A673 (cell line): ENCODE results near the gene ZNF883.

ENCODE experiments used
- EZH2 ChIP-seq: fragments of 200-600 bp; sonication (generic); IDR thresholded peaks from 2 replicates; pipeline ENCODE4 v1.6.1; 2017; ENCODE audit warnings: borderline replicate concordance, low read depth, mild to moderate bottlenecking, mixed read lengths, antibody characterized with exemption, low read length; ENCODE audit not compliant: poor library complexity, severe bottlenecking
- TF ChIP-seq, protein P1 (sequence below): fragments of 300-800, 200-600 bp; sonication (generic); conservative IDR thresholded peaks from 2 replicates; pipeline ENCODE4 v1.5.1; 2017; ENCODE audit warnings: low read depth, mild to moderate bottlenecking, antibody characterized with exemption, low read length, moderate library complexity, mixed read lengths

- TF ChIP-seq, protein P1, sequence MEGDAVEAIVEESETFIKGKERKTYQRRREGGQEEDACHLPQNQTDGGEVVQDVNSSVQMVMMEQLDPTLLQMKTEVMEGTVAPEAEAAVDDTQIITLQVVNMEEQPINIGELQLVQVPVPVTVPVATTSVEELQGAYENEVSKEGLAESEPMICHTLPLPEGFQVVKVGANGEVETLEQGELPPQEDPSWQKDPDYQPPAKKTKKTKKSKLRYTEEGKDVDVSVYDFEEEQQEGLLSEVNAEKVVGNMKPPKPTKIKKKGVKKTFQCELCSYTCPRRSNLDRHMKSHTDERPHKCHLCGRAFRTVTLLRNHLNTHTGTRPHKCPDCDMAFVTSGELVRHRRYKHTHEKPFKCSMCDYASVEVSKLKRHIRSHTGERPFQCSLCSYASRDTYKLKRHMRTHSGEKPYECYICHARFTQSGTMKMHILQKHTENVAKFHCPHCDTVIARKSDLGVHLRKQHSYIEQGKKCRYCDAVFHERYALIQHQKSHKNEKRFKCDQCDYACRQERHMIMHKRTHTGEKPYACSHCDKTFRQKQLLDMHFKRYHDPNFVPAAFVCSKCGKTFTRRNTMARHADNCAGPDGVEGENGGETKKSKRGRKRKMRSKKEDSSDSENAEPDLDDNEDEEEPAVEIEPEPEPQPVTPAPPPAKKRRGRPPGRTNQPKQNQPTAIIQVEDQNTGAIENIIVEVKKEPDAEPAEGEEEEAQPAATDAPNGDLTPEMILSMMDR = peak; percentile 39; the same call in 1 of the 2 replicates
- TF ChIP-seq EZH2 = no peak
These were observed 41.1 kb downstream of the ZNF883 start for GRCh38 chr9:112970939-112971338.
